Sigmoid colon (tissue), 4 donors: ENCODE data around the gene MIB1.

Experiments used
- POLR2A ChIP-seq, 2 donors: fragments of 450-650 bp; IDR thresholded peaks; one replicate each; pipeline ENCODE4 v1.6.1; 2016; ENCODE audit warnings: antibody characterized with exemption in 2 of 2, mild to moderate bottlenecking in 2 of 2, moderate library complexity in 2 of 2
- POLR2AphosphoS5 ChIP-seq, 4 donors: sonication (generic); formaldehyde crosslinking; IDR thresholded peaks; one replicate each; pipeline ENCODE4 v1.6.1; 2017; ENCODE audit warnings: antibody characterized with exemption in 4 of 4
- TF ChIP-seq, protein P1 (sequence below), 4 experiments: fragments of 450-650 bp in 3 of 4; fragments of 200-600 bp in 1 of 4; IDR thresholded peaks; one replicate each; pipeline ENCODE4 v1.5.1; 2016 to 2019; ENCODE audit warnings: antibody characterized with exemption in 4 of 4, mild to moderate bottlenecking in 3 of 4, moderate library complexity in 2 of 4

DNA sequence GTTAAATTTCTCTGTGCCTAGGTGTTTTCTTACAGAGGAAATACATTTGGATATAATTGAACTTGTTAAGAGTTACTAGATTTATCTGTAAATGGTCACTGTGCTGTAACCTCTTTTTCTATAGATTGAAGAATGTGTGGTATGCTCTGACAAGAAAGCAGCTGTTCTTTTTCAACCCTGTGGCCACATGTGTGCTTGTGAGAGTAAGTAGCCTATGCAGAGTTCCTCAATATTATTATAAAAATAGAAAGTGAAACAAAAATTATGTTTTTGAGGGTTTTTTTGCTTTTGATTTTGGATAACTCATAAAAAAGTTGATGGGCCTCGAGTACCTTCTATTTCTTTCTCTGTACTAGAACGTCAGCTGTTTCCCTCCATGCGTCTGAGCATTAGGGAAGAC, 112.4 kb downstream of the MIB1 start:
- TF ChIP-seq POLR2A (IDR thresholded peaks at IDR 0.05) (no peak), POLR2AphosphoS5 (IDR thresholded peaks at IDR 0.05) (no peak)
- TF ChIP-seq, protein P1, sequence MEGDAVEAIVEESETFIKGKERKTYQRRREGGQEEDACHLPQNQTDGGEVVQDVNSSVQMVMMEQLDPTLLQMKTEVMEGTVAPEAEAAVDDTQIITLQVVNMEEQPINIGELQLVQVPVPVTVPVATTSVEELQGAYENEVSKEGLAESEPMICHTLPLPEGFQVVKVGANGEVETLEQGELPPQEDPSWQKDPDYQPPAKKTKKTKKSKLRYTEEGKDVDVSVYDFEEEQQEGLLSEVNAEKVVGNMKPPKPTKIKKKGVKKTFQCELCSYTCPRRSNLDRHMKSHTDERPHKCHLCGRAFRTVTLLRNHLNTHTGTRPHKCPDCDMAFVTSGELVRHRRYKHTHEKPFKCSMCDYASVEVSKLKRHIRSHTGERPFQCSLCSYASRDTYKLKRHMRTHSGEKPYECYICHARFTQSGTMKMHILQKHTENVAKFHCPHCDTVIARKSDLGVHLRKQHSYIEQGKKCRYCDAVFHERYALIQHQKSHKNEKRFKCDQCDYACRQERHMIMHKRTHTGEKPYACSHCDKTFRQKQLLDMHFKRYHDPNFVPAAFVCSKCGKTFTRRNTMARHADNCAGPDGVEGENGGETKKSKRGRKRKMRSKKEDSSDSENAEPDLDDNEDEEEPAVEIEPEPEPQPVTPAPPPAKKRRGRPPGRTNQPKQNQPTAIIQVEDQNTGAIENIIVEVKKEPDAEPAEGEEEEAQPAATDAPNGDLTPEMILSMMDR (IDR thresholded peaks at IDR 0.05) = no peak
